Right atrium auricular region (tissue), 2 donors: ENCODE results near the gene STK26. TPM values are rescaled to one million over a fixed set of nuclear protein-coding genes. Genes with fewer than 3 reads are reported as not detected.

ENCODE experiments used
- DNase-seq: peaks from one replicate; pipeline ENCODE4 v3.0.0-alpha.2; 2019; ENCODE audit warnings: low spot score
- H3K27ac ChIP-seq, 2 donors: fragments of 200-600 bp; sonication (generic); 1 replicate in 1 of 2; 2 replicates in 1 of 2; pipeline ENCODE4 v1.5.1; 2016 to 2019
- H3K27me3 ChIP-seq, 2 donors: fragments of 200-600 bp; sonication (generic); one replicate each; pipeline versions ENCODE4 v1.5.1 to v1.6.0; 2017 to 2019
- H3K36me3 ChIP-seq: fragments of 200-600 bp; sonication (generic); one replicate; pipeline ENCODE4 v1.5.1; 2016
- H3K4me1 ChIP-seq, 2 donors: fragments of 200-600 bp; sonication (generic); one replicate each; pipeline versions ENCODE4 v1.5.1 to v1.6.0; 2017 to 2019
- H3K4me3 ChIP-seq, 2 donors: fragments of 200-600 bp; sonication (generic); 1 replicate in 1 of 2; 2 replicates in 1 of 2; pipeline ENCODE4 v1.5.1; 2017 to 2019; ENCODE audit warnings: mild to moderate bottlenecking in 1 of 2, moderate library complexity in 1 of 2
- H3K9me3 ChIP-seq, 2 donors: fragments of 200-600 bp; sonication (generic); one replicate each; pipeline ENCODE4 v1.5.1; 2019
- total RNA-seq, 2 donors: library from RNA; depleted of rRNA; stranded (reverse); fragments of >200 nt; gene quantifications; one replicate each; pipeline ENCODE4 v1.1.0, GENCODE V29; 2016
- TF ChIP-seq, protein P1 (sequence below), 2 donors: fragments of 200-600 bp; sonication (generic); IDR thresholded peaks; one replicate each; pipeline ENCODE4 v1.5.1; 2019; ENCODE audit warnings: antibody characterized with exemption in 2 of 2

STK26 gene
- total RNA-seq, 2 donors from 2014 or later: 2.7 to 4.7 TPM

DNA sequence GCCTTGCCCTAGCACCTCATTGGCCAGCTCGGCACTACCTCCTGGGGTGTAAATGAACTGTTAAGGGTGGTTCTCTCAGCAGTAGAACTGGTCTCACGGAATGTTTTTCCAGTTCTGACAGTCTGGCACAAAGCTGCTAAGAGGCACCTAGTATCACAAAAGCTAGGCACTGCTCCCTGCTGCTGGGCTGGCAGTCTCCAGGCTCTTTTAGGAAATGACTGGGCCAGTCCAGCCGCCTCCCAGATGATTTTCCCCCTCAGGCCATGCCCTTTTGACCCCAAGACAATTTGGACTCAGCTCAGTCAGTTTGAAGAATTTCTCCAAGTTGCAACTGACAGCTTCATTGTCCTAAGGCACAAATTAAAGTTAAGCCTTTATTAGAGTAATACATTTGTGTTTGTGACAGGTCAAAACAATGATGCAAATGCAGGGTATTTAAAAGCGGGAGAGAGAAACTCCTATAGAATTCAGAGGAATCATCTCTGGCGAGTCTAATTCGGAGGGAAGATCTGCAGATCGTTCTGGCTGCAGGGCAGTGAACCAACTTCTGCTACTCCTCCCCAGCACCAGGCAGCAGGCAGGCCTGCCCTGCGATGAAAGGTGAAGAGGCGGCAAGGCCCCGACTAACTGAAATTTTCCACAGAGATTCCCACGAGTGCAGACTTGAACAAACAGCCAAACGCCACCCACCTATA is 96.9 kb downstream of the STK26 start:
- no peak overlapping the region for H3K27ac ChIP-seq
- H3K9me3 ChIP-seq: no peaks in the 10 kb centered on the region
- H3K27me3 ChIP-seq: no peaks in the 10 kb centered on the region
- DNase-seq: no peak
- TF ChIP-seq, protein P1, sequence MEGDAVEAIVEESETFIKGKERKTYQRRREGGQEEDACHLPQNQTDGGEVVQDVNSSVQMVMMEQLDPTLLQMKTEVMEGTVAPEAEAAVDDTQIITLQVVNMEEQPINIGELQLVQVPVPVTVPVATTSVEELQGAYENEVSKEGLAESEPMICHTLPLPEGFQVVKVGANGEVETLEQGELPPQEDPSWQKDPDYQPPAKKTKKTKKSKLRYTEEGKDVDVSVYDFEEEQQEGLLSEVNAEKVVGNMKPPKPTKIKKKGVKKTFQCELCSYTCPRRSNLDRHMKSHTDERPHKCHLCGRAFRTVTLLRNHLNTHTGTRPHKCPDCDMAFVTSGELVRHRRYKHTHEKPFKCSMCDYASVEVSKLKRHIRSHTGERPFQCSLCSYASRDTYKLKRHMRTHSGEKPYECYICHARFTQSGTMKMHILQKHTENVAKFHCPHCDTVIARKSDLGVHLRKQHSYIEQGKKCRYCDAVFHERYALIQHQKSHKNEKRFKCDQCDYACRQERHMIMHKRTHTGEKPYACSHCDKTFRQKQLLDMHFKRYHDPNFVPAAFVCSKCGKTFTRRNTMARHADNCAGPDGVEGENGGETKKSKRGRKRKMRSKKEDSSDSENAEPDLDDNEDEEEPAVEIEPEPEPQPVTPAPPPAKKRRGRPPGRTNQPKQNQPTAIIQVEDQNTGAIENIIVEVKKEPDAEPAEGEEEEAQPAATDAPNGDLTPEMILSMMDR (IDR thresholded peaks at IDR 0.05): no peak
- no peaks in the 10 kb centered on the region for H3K36me3 ChIP-seq
- H3K4me1 ChIP-seq: no peaks in the 10 kb centered on the region
- H3K4me3 ChIP-seq: no peak overlapping the region

DNA sequence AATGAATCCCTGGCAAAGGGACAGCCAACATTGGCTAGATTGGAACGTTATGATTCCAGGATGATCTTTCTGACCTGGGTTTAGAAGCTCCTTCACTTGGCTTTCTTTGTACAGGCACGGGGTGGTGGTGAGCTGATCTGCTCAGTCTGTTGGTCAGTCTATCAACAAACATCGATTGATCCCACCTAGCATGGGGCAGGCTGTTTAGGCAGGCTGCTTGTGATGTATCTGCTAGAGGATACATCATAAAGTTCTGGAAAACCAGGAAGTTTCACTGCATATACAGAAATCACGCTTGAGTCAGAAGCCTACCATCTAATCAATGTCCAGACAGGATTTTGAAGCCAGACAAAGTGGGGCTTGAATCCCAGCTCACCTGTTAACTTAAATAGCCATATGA is 97.8 kb downstream of the STK26 start:
- Histone ChIP-seq H3K36me3 (no peaks in the 10 kb centered on the region), H3K9me3 (no peaks in the 10 kb centered on the region), H3K4me3 (no peak overlapping the region), H3K27me3 (no peaks in the 10 kb centered on the region), H3K27ac (no peak overlapping the region), H3K4me1 (no peaks in the 10 kb centered on the region)
- no peak for DNase-seq
- TF ChIP-seq, protein P1 (IDR thresholded peaks at IDR 0.05): no peak

Other genes starting within 250 kb of the STK26 start
- gene FRMD7, start 104.7 kb downstream of the STK26 start, total RNA-seq: not detected
- gene RAP2C, start 196.1 kb downstream of the STK26 start, total RNA-seq: 10 to 100 TPM; 10.8 to 11.5 TPM